ENCODE measurements around the gene CDC42BPA.

DNA sequence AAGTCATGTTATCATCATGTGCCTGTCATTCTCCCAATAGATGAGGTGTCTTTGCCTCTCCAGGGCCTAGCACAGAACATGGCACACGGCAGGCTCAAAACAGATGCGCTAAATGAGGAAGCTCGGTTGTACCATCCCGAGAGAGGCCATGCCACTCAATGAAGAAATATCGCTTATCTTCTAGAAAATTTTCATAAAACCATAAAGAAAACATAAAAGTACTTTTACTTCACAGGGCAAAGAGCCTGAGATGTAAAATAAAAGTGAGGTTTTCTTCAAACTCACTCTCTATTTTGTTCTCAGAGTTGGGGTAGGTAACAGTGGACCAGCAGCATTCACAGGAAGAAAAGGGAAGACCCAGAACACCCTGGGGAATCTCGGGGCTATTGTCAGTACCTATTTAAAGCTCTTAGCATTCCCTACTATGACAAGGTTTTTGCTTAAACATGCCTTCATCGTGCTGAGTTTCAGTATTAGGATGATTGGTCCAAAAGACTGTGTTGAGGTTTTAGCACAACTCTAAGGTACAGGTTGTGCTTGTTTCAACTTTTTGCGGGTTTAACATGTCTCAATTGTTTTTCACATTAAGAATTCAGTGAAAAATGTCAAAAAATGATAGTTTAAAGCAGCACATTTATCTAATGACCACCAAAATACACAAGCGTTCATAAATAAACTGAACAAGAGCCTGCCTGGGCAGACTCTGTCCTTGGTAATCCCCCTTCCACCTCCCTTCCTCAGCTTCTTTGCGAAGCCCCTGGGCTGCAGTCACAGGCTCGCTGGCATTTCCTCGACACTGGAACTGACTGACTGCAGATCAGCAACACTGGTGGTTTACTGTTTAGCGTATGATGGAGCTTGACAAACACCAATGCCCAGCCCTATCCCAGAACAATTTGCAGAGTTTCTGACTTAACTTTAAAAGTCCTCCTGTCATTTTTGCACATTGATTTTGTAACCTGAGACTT lies 322.6 kb downstream of the CDC42BPA start:
- TF ChIP-seq EZH2 (IDR thresholded peaks at IDR 0.05): no peak
- TF ChIP-seq POLR2AphosphoS5 (IDR thresholded peaks at IDR 0.05; ENCODE audit: borderline replicate concordance, low read depth, low read length): no peak

Data from SK-N-MC (cell line).